HEK293T (cell line): ENCODE measurements around the gene GPR153.

Source experiments
- CTCF ChIA-PET: fragments of 350-600 bp; formaldehyde crosslinking; extraction: SDS; loops from one replicate; lab custom pipeline; 2021; ENCODE audit warnings: antibody characterized with exemption, inconsistent platforms; lab: Yijun Ruan, JAX
- POLR2A ChIA-PET: fragments of 350-600 bp; formaldehyde crosslinking; extraction: SDS; loops from one replicate; lab custom pipeline; 2020; ENCODE audit warnings: antibody characterized with exemption, inconsistent platforms; lab: Yijun Ruan, JAX
- DNase-seq: peaks from one replicate; pipeline ENCODE4 v3.0.0; 2012; ENCODE audit warnings: mixed read lengths; ENCODE audit errors: extremely low spot score
- ARNT ChIP-seq: fragments of 450-650 bp; IDR thresholded peaks from 2 replicates; pipeline ENCODE4 v1.6.1; 2017; ENCODE audit warnings: mild to moderate bottlenecking
- BHLHE40 ChIP-seq: fragments of 450-650 bp; IDR thresholded peaks from 2 replicates; pipeline ENCODE4 v1.6.1; 2016; ENCODE audit warnings: mild to moderate bottlenecking, moderate library complexity, borderline replicate concordance
- CTBP1 ChIP-seq: fragments of 450-650 bp; IDR thresholded peaks from 2 replicates; pipeline ENCODE4 v1.6.1; 2016; ENCODE audit warnings: borderline replicate concordance
- ELF4 ChIP-seq: fragments of 450-650 bp; IDR thresholded peaks from 2 replicates; pipeline ENCODE4 v1.6.1; 2017; ENCODE audit warnings: antibody characterized with exemption
- FOXA1 ChIP-seq: fragments of 450-650 bp; IDR thresholded peaks from 2 replicates; pipeline ENCODE4 v1.6.1; 2016; ENCODE audit warnings: mild to moderate bottlenecking
- FOXK2 ChIP-seq: fragments of 450-650 bp; IDR thresholded peaks from 2 replicates; pipeline ENCODE4 v1.6.1; 2016; ENCODE audit warnings: mild to moderate bottlenecking
- FOXM1 ChIP-seq: fragments of 450-650 bp; IDR thresholded peaks from 2 replicates; pipeline ENCODE4 v1.6.1; 2017; ENCODE audit warnings: mild to moderate bottlenecking, borderline replicate concordance
- HDGF ChIP-seq: fragments of 450-650 bp; IDR thresholded peaks from 2 replicates; pipeline ENCODE4 v1.6.1; 2017; ENCODE audit warnings: antibody characterized with exemption, borderline replicate concordance
- L3MBTL2 ChIP-seq: fragments of 450-650 bp; conservative IDR thresholded peaks from 2 replicates; pipeline ENCODE4 v1.6.1; 2016; ENCODE audit warnings: mild to moderate bottlenecking
- LEF1 ChIP-seq: fragments of 450-650 bp; IDR thresholded peaks from 2 replicates; pipeline ENCODE4 v1.6.1; 2017; ENCODE audit warnings: mild to moderate bottlenecking, borderline replicate concordance
- NFRKB ChIP-seq: fragments of 450-650 bp; IDR thresholded peaks from 2 replicates; pipeline ENCODE4 v1.6.1; 2016; ENCODE audit warnings: mild to moderate bottlenecking, moderate library complexity
- SP1 ChIP-seq: fragments of 450-650 bp; IDR thresholded peaks from 2 replicates; pipeline ENCODE4 v1.6.1; 2017
- SUZ12 ChIP-seq: fragments of 450-650 bp; IDR thresholded peaks from 2 replicates; pipeline ENCODE4 v1.6.1; 2016; ENCODE audit warnings: mild to moderate bottlenecking
- TARDBP ChIP-seq: fragments of 450-650 bp; IDR thresholded peaks from 2 replicates; pipeline ENCODE4 v1.6.1; 2016
- ZNF384 ChIP-seq: fragments of 450-650 bp; IDR thresholded peaks from 2 replicates; pipeline ENCODE4 v1.6.1; 2016
- TF ChIP-seq, protein P1 (sequence below): fragments of 450-650 bp; IDR thresholded peaks from 2 replicates; pipeline ENCODE4 v1.6.1; 2016

Gene GPR153

GRCh38 chr1:6288026-6288425 lies 27.1 kb upstream of the GPR153 start:
- ChIA-PET POLR2A (no interaction called here), CTCF (no interaction called here)
- no peak for TF ChIP-seq ARNT
- no peak for DNase-seq

DNA sequence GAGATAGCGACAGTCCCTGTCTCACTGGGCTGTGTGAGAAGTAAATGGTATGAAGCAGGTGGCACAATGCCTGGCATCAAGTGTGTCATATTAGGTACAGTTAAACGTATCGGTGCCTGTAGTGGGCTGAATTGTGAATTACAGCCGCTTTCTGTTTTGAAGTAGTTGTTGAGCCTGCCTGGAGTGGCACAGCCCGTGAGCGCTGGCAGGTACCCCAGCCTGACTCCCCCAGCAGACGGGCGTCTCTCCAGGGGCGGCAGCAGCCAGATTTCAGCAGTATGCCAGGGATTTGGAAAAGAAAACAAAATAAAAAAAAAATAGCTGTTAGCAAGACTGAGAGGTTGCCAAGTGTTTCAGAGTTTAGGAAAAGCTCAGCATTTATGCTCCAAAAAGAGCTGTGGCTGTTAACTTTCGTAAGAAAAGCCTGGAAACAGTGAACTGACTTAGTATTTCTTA lies 26.6 kb upstream of the GPR153 start:
- CTCF ChIA-PET = interaction anchor here (0.6 kb wide), 1 partner anchor 169 kb away, joined by 4 read pairs; no protein-coding TSS in a partner anchor

DNA sequence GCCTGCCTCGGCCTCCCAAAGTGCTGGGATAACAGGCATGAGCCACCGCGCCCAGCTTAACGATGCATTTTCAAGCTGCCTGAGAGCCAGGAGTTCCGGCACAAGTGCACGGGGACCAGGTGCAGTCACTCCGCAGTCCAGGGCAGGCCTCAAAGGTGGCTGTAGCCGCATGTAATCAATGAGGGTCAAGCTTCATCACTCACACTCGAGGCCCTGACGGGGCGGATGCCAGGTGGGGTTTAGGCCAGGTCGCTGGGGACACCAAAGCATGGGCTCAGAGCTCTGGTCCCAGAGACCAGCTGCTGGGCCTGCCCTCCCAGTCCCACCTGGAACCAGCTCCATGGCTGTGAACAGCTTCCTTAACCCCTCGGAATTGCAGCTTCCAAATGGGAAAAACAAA lies 26.1 kb upstream of the GPR153 start:
- no peak for DNase-seq
- ChIA-PET CTCF (interaction anchor here (0.6 kb wide), 1 partner anchor 168 kb away, joined by 4 read pairs; no protein-coding TSS in a partner anchor), POLR2A (no interaction called here)
- TF ChIP-seq LEF1 (no peak), TARDBP (no peak), SP1 (no peak), ARNT (no peak), ELF4 (no peak), FOXK2 (no peak), NFRKB (no peak), HDGF (no peak), FOXM1 (no peak), CTBP1 (no peak)
- TF ChIP-seq, protein P1, sequence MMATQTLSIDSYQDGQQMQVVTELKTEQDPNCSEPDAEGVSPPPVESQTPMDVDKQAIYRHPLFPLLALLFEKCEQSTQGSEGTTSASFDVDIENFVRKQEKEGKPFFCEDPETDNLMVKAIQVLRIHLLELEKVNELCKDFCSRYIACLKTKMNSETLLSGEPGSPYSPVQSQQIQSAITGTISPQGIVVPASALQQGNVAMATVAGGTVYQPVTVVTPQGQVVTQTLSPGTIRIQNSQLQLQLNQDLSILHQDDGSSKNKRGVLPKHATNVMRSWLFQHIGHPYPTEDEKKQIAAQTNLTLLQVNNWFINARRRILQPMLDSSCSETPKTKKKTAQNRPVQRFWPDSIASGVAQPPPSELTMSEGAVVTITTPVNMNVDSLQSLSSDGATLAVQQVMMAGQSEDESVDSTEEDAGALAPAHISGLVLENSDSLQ = no peak

More for the DNA sequence above, 26.6 kb upstream of the GPR153 start:
- no peak for TF ChIP-seq FOXM1
- POLR2A ChIA-PET = no interaction called here
- DNase-seq = no peak

- ChIA-PET CTCF (no interaction called here), POLR2A (no interaction called here)
- no peak for DNase-seq
- no peak for TF ChIP-seq NFRKB
- TF ChIP-seq BHLHE40 = no peak
- no peak for TF ChIP-seq TARDBP
- TF ChIP-seq ZNF384 = no peak
- no peak for TF ChIP-seq FOXK2
- no peak for TF ChIP-seq ARNT
- no peak for TF ChIP-seq FOXA1
- TF ChIP-seq HDGF = no peak
- no peak for TF ChIP-seq FOXM1
- TF ChIP-seq ELF4 = no peak
- no peak for TF ChIP-seq CTBP1
- TF ChIP-seq SUZ12 = no peak
- TF ChIP-seq LEF1 = no peak
- no peak for TF ChIP-seq SP1
- TF ChIP-seq L3MBTL2 = no peak
- TF ChIP-seq, protein P1 = no peak
Measured at GRCh38 chr1:6286266-6286665, 25.4 kb upstream of the GPR153 start.

DNA sequence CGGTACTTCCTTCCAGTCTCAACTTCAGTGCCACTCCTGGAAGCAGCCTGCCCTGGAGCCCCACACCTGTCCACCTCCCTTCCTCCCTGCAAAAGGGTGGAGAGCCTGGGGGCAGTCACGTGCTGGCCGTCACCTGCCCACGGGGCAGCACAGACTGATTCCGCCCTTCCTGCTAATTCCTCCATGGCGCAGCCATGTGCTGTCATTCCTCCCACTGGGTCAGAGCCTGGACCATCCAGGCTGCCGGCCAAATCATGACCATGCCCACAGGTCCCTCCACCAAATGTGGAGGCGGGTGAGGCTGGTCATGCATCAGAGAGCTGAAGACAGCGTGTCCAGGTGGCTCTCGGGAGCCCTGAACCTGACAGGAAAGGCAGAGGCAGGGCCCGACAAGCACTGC lies 24.4 kb upstream of the GPR153 start:
- no peak for TF ChIP-seq FOXK2
- no peak for TF ChIP-seq HDGF
- TF ChIP-seq BHLHE40 = no peak
- no peak for TF ChIP-seq CTBP1
- no peak for TF ChIP-seq ARNT
- TF ChIP-seq LEF1 = no peak
- no peak for TF ChIP-seq SP1
- TF ChIP-seq SUZ12 = no peak
- no peak for TF ChIP-seq FOXA1
- TF ChIP-seq FOXM1 = no peak
- no peak for TF ChIP-seq ELF4
- TF ChIP-seq L3MBTL2 = no peak
- TF ChIP-seq NFRKB = no peak
- TF ChIP-seq, protein P1 = no peak
- TF ChIP-seq TARDBP = no peak
- DNase-seq = no peak
- CTCF ChIA-PET = no interaction called here
- POLR2A ChIA-PET = no interaction called here

DNA sequence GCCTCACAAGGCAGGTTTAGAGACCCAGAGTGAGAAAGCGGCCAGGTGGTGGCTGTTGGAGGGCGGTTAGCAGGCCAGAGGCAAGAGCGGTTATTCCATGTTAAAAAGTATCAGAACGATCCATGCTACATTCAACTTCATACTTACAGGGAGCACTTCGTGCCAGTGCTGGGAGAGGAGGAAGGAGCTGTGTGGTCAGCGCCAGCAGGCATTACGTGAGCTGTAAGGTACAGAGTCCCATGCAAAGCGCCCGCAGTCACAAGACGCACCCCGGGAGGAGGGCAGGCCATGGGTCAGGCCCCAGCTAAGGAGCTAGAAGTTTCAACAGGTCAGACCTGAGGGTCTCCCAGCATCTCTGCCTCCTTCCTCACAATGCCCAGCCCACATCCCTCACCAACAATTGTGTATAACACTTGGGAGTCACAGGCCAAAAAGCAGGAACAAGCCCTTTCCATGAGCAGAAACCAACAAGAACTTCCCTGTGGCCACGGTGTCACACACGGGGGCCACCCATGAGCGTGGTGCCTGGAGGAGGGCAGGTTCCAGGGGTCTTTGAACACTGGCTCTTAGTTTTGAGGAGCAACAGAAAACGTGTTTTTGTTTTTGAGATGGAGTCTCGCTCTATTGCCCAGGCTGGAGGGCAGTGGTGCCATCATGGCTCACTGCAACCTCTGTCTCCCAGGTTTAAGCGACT lies 21.8 kb upstream of the GPR153 start:
- no peak for DNase-seq
- CTCF ChIA-PET = interaction anchor here (0.8 to 2.0 kb wide), 3 partner anchors 12 to 36 kb away, joined by 3 to 12 read pairs (median 3); no protein-coding TSS in a partner anchor
- POLR2A ChIA-PET = no interaction called here
- TF ChIP-seq HDGF = no peak
- TF ChIP-seq FOXA1 = no peak
- no peak for TF ChIP-seq FOXK2
- TF ChIP-seq SUZ12 = no peak
- no peak for TF ChIP-seq NFRKB
- TF ChIP-seq ELF4 = no peak
- TF ChIP-seq CTBP1 = no peak
- TF ChIP-seq BHLHE40 = no peak
- TF ChIP-seq LEF1 = no peak
- no peak for TF ChIP-seq L3MBTL2
- no peak for TF ChIP-seq ARNT
- TF ChIP-seq ZNF384 = no peak
- TF ChIP-seq TARDBP = no peak
- TF ChIP-seq, protein P1 = no peak
- no peak for TF ChIP-seq FOXM1
- no peak for TF ChIP-seq SP1
